GM18858 (cell line): ENCODE data around the gene AJM1.

ENCODE experiments used
- ATAC-seq: cut with Tn5 transposase; IDR thresholded peaks from one replicate; pipeline ENCODE4 v1.9.1; 2021; ENCODE audit not compliant: unreplicated experiment

The AJM1 gene

GRCh38 chr9:136853596-136854112 lies 11.4 kb downstream of the AJM1 start:
- ATAC-seq, result no peak

DNA sequence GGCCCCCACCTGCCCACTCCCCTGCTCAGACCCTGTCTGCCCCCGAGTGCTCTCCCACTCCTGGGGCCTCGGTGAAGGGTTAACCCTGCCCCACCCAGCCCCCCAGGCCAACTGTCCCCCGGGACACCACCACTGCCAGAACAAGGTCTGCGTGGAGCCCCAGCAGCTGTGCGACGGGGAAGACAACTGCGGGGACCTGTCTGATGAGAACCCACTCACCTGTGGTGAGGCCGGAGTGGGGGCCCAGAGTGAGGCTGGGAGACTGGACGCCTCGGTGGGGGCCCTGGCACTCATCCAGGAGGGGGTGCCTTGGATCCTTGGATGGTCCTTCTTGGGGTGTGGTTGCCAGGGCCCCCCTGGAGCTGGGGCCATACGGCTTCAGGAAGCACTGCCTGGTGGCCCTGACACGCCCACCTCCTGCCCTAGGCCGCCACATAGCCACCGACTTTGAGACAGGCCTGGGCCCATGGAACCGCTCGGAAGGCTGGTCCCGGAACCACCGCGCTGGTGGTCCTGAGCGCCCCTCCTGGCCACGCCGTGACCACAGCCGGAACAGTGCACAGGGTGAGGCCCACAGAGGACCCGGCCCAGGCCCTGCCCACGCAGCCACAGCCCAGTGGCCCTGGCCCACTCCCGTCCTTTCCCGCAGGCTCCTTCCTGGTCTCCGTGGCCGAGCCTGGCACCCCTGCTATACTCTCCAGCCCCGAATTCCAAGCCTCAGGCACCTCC lies 12.0 kb downstream of the AJM1 start:
- no peak for ATAC-seq

- no peak for ATAC-seq
Measured at GRCh38 chr9:136854842-136855460, 12.7 kb downstream of the AJM1 start.

GRCh38 chr9:136855461-136856078 lies 13.3 kb downstream of the AJM1 start:
- ATAC-seq, result no peak

DNA sequence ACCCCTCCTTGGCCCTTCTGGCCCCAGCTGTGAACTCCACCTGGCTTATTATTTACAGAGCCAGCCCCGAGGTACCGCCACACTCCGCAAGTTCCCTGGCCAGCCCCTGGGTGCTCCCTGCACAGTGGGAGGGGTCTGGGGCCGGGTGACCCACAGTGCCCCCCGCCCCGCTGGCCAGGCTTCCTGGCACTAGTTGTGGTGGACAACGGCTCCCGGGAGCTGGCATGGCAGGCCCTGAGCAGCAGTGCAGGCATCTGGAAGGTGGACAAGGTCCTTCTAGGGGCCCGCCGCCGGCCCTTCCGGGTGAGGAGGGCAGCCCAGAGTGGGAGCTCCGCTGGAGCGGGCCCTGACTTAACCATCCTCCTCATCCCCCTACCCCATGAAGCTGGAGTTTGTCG lies 13.8 kb downstream of the AJM1 start:
- ATAC-seq, result no peak

- no peak for ATAC-seq
Measured at GRCh38 chr9:136856541-136857141, 14.4 kb downstream of the AJM1 start.

DNA sequence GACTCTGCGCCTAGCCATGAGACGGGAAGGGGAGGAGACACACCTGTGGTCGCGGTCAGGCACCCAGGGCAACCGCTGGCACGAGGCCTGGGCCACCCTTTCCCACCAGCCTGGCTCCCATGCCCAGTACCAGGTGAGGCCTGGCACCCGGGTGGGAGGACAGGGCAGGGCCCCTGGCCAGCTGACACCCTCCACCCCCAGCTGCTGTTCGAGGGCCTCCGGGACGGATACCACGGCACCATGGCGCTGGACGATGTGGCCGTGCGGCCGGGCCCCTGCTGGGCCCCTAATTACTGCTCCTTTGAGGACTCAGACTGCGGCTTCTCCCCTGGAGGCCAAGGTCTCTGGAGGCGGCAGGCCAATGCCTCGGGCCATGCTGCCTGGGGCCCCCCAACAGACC lies 14.9 kb downstream of the AJM1 start:
- no peak for ATAC-seq

DNA sequence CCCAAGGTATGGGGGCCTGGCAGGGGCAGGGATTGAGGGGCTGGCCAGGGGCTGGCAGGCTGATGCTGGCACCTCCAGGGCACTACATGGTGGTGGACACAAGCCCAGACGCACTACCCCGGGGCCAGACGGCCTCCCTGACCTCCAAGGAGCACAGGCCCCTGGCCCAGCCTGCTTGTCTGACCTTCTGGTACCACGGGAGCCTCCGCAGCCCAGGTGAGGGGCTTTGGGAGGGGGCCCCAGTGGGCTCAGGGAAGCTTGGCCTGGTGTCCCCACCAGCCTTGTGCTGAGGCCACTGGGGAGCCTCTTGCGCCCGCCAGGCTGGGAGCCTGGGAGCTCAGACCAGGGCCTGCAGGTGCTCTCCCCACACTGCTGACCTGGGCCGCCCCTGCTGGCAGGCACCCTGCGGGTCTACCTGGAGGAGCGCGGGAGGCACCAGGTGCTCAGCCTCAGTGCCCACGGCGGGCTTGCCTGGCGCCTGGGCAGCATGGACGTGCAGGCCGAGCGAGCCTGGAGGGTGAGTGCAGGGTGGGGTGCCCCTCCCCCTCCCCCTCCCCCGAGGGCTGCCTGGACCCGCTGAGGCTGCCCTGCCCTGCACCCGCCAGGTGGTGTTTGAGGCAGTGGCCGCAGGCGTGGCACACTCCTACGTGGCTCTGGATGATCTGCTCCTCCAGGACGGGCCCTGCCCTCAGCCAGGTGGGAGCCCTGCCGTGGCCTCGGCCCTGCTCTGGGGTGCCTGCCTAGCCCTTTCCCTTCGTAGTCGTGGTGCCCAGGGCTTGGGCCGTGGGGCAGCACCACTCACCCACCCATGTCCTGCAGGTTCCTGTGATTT lies 15.5 kb downstream of the AJM1 start:
- ATAC-seq, result no peak

DNA sequence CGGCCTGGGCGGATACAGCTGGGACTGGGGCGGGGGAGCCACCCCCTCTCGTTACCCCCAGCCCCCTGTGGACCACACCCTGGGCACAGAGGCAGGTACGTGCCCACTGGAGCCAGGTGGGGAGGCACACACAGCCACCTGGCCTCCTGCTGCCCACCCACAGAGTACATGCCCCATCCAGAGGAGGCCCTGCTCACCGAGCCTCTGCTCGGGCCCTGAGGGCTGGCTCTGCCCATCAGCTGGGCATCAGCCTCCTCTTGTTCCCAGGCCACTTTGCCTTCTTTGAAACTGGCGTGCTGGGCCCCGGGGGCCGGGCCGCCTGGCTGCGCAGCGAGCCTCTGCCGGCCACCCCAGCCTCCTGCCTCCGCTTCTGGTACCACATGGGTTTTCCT lies 16.2 kb downstream of the AJM1 start:
- ATAC-seq, result no peak

- no peak for ATAC-seq
Measured at GRCh38 chr9:136858844-136859757, 16.8 kb downstream of the AJM1 start.

DNA sequence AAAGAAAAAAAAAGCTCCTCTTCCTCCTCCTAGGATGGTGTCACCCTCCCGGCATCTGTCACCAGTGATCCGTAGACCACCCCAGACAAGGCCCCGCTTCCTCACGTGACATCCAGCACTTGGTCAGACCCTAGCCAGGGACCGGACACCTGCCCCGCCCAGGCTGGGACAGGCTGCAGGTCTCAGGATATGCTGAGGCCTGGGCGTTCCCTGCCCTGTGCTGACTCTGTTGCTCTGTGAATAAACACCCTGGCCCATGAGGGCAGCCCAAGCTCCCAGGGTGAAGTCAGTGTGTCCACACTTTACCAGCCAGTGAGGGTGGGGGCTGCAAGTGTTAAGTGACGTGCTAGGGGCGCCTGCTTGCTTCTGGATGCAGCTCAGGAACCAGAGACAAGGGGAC lies 18.3 kb downstream of the AJM1 start:
- ATAC-seq, result no peak

DNA sequence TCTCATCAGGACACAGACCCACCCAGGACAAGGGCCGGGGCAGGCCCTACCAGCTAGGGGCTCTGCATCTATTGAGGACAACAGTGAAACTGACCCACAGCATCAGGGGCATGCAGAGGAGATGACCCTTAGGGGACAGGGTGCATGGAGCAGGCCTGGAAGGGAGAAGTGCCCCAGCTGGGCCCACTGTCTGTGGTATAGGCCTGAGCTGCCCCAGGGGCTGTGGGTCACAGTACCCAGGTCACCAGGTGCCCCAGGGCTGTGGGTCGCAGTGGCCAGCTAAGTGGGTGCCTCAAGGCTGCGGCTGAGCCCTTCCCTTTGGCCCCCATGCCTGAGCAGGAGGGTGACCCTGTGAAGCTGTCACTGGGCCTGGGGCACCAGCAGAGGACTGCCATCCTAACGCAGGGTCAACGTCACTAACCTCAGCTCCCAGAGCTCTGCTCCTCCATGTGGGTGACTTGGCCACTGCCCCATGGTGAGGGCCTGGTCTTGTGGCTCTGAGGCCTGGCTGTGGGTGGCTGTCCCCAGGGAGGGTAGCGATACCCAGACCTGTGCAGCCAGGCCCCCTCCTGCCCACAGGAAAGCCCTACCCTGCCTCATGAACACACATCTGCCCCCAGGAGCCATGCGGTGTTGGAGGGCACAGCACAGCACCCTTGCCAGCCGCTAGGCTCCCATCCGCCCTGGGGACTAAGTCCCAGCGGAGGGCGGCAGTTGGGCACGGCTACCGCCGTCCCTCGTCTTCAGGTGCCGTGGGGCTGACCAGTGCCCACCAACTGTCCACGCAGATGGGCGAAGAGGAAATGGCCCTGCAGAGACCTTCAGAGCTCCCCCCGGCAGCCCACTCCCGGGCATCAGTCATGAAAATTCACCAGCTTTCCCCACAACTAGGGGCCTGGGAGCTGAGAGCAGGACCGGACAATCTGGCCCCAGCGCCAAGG lies 18.9 kb downstream of the AJM1 start:
- ATAC-seq, result no peak

GRCh38 chr9:136861874-136862457 lies 19.7 kb downstream of the AJM1 start:
- ATAC-seq, result no peak

DNA sequence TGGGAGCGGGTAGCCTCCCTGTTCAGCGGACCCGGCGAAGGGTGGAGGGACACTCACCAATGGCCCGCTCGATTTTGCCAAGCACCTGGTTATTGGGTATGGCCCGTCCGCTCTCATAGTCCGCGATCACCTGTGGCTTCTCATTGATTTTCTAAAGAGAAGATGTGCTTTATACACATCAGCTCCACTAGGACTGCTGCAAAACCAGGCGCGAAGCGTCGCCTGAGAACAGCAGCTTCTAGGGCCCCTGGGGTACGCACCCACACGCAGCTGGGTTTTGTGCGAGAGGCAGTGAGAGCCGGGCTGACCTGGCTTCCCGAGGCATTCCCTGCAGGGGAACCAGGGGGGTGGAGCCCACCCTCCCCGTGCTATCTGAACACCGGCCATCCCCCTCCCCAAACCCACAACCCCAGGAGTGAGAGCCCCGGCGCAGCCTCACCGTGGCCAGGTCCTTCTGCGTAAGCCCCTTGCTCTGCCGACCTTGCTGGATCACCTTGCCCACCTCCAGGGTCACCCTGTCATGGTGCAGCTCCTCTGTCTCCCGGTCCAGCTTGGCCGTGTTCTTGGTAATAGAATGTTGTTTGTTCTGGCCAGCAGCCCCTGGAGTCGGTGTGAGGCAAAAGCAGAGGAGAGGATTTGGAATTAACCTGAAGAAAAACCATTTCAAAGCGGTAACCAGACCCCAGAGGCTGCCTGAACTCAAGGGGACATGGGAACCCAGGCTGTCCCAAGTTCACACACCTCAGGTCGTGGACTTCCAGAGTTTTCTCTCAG lies 20.8 kb downstream of the AJM1 start:
- no peak for ATAC-seq

- no peak for ATAC-seq
Measured at GRCh38 chr9:136863623-136864273, 21.5 kb downstream of the AJM1 start.

DNA sequence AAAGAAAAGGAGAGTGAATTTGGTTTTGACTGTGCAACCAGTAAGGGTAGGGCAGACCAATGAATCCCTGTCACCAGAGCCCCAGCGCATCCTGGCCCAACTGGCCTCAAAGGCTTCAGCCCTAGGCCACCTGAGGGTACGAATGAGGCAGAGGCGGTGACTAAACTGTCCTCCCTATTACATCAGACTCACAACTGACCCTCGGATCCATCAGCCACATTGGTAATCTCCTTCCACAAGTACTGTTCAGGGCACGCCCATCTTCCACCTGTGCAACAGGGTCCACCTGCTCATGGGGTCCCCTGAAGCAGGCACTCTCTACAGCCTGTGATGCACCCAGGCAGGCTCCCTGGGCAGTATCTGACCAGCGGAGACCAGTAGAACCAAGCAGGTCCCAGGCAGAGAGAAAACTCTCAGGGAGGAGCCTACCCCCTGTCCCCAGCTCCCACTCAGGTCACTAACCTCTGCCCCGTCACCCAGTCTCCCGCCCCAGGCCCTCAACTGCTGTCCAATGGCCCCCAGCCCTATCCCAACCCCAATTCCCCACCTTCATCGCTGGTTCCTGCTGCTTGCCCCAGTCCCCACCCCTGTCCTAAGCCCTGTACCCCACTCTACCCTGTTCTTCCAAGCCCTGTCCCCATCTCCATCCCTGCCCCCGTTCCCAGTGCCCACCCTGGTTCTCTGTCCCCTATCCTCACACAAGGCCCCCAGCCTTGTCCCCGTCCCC lies 22.9 kb downstream of the AJM1 start:
- no peak for ATAC-seq

GRCh38 chr9:136865768-136866103 lies 23.5 kb downstream of the AJM1 start:
- ATAC-seq, result no peak
